Cardiac muscle cell (in vitro differentiated cells and primary cell): Measurements from ENCODE around the gene MAP4K1. TPM values are rescaled to one million over a fixed set of nuclear protein-coding genes. Genes with fewer than 3 reads are reported as not detected.
A peak's percentile ranks its signal among the peaks of the same experiment; 100 is the strongest.

Experiments used
- DNase-seq, 2 donors: peaks; one replicate each; pipeline versions ENCODE4 v3.0.0 to v3.0.0-alpha.2; 2010 to 2017; ENCODE audit warnings: low read depth in 1 of 2, low spot score in 1 of 2
- H3K27ac ChIP-seq: fragments of 200-600 bp; sonication (generic); 2 replicates; pipeline ENCODE4 v1.5.1; 2016
- H3K27me3 ChIP-seq: fragments of 200-600 bp; sonication (generic); 2 replicates; pipeline ENCODE4 v1.6.0; 2016; ENCODE audit warnings: control low read depth
- H3K36me3 ChIP-seq: fragments of 200-600 bp; sonication (generic); 2 replicates; pipeline ENCODE4 v1.5.1; 2016; ENCODE audit warnings: control low read depth
- H3K4me1 ChIP-seq: fragments of 200-600 bp; sonication (generic); 2 replicates; pipeline ENCODE4 v1.8.1; 2017; ENCODE audit warnings: low read depth, mild to moderate bottlenecking, mixed run types
- H3K4me3 ChIP-seq: fragments of 200-600 bp; sonication (generic); 2 replicates; pipeline ENCODE4 v1.5.1; 2016; ENCODE audit warnings: mild to moderate bottlenecking
- H3K9me3 ChIP-seq: fragments of 200-600 bp; sonication (generic); 2 replicates; pipeline ENCODE4 v1.5.1; 2017; ENCODE audit warnings: low read depth, mild to moderate bottlenecking, control low read depth
- polyA plus RNA-seq: library from polyadenylated mRNA; unstranded; fragments of >200 nt; fragmentation: Nextera tagmentation; extraction: Ambion mirVana; gene quantifications from 2 replicates; pipeline ENCODE4 v1.2.1, GENCODE V29; 2016
- total RNA-seq: library from RNA; depleted of rRNA; stranded (reverse); fragments of >200 nt; gene quantifications from 2 replicates; pipeline ENCODE4 v1.2.3, GENCODE V29; 2016
- TF ChIP-seq, protein P1 (sequence below): IDR thresholded peaks from 2 replicates; pipeline ENCODE4 v1.5.1; 2012; ENCODE audit warnings: low read depth, mild to moderate bottlenecking, low read length

The MAP4K1 gene
- total and polyA plus RNA-seq, 2 experiments from 2014 or later, result 3.9 to 4.6 TPM

GRCh38 chr19:38624822-38625221, 7.1 kb upstream of the MAP4K1 start:
- Histone ChIP-seq H3K4me1 (peaks cover 3% of the 10 kb centered on the region), H3K36me3 (peaks cover 75% of the 10 kb centered on the region), H3K4me3 (no peak overlapping the region), H3K9me3 (no peaks in the 10 kb centered on the region), H3K27me3 (no peaks in the 10 kb centered on the region), H3K27ac (no peak overlapping the region)
- no peak for DNase-seq
- TF ChIP-seq, protein P1, sequence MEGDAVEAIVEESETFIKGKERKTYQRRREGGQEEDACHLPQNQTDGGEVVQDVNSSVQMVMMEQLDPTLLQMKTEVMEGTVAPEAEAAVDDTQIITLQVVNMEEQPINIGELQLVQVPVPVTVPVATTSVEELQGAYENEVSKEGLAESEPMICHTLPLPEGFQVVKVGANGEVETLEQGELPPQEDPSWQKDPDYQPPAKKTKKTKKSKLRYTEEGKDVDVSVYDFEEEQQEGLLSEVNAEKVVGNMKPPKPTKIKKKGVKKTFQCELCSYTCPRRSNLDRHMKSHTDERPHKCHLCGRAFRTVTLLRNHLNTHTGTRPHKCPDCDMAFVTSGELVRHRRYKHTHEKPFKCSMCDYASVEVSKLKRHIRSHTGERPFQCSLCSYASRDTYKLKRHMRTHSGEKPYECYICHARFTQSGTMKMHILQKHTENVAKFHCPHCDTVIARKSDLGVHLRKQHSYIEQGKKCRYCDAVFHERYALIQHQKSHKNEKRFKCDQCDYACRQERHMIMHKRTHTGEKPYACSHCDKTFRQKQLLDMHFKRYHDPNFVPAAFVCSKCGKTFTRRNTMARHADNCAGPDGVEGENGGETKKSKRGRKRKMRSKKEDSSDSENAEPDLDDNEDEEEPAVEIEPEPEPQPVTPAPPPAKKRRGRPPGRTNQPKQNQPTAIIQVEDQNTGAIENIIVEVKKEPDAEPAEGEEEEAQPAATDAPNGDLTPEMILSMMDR, result no peak

DNA sequence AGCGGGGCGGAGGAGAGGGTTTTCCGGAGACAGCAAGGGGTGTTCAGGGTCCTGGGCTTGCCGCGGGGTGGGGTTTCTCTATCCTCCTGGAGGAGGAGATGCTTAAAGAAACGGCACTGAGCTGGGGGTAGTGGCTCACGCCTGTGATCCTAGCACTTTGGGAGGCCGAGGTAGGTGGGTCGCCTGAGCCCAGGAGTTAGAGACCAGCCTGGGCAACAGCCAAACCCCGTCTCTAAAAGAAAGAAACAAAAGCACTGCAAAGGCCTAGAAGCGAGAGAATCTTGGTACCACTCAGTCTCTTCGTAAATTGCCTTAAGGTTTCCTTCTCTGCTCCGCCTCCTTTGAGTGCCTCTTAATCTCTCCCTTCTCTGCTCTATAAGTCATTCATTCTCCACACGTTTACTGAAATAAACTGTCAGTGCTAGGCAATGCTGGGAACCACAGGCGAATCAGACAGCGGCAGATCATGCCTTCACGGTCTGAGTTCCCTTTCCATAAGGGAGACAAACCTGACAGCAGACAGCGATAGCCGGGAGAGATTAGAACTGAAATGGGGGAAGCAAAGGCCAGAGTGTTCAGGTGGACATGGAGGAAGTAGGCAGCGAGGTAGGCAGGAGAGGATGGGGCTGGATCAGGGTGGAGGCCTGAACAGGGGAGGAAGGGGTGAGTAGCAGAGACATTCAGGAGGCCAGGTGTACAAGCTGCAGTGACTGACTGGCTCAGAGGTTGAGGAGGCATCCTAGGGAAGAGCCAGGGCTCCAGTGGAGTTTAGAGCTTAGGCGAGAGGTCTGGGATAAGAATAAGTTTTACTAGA, 1.8 kb upstream of the MAP4K1 start:
- Histone ChIP-seq H3K27me3 (no peaks in the 10 kb centered on the region), H3K27ac (peak overlapping the region; percentile 77), H3K9me3 (no peaks in the 10 kb centered on the region), H3K36me3 (peaks cover 31% of the 10 kb centered on the region), H3K4me1 (peaks cover 12% of the 10 kb centered on the region), H3K4me3 (peak overlapping the region; percentile 75)
- TF ChIP-seq, protein P1, result no peak
- no peak for DNase-seq

GRCh38 chr19:38618590-38619360, 1.0 kb upstream of the MAP4K1 start, which contains the start of gene EIF3K:
EIF3K (plus strand) TSS chr19:38619188; CDS start chr19:38619269, 81 bp downstream.
- peak within 1 kb of the TSS; percentile 75 for H3K4me3 ChIP-seq
- no peaks in the 10 kb centered on the region for H3K27me3 ChIP-seq
- peaks cover 26% of the 10 kb centered on the region for H3K36me3 ChIP-seq
- peak within 1 kb of the TSS; percentile 89 for H3K27ac ChIP-seq
- H3K9me3 ChIP-seq, result no peaks in the 10 kb centered on the region
- TF ChIP-seq, protein P1, result no peak
- peak; percentile 99 for DNase-seq
- H3K4me1 ChIP-seq, result peaks cover 12% of the 10 kb centered on the region

DNA sequence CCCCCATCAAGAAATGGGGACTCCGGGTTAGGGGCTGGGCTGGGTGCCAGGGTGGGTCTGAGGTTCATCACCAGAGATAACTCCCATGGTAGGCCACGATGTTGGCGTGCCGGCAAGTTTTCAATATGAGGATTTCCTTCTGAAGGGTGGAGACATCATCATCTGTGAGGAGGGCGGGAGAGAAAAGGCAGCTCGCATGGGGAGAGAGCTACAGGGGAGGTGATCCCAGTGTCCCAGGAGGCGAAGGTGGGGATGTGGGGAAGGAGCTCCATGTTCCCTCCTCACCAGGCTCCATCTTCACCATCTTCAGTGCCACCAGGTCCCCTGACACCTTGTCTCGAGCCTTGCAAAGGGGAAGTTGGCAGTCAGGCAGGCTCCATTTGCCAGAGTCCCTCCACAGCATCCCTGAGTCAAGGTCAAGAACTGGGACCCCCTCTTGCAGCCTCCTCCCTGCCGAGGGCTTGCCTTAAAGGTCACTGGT, 430 bp downstream of the MAP4K1 start:
- no peaks in the 10 kb centered on the region for H3K27me3 ChIP-seq
- H3K36me3 ChIP-seq, result peaks cover 15% of the 10 kb centered on the region
- no peak overlapping the region for H3K27ac ChIP-seq
- H3K4me3 ChIP-seq, result no peak overlapping the region
- peaks cover 12% of the 10 kb centered on the region for H3K4me1 ChIP-seq
- DNase-seq, result no peak
- TF ChIP-seq, protein P1, result no peak
- H3K9me3 ChIP-seq, result no peaks in the 10 kb centered on the region

GRCh38 chr19:38616265-38616664, 1.5 kb downstream of the MAP4K1 start:
- H3K4me1 ChIP-seq, result peaks cover 12% of the 10 kb centered on the region
- H3K27me3 ChIP-seq, result no peaks in the 10 kb centered on the region
- H3K4me3 ChIP-seq, result no peak overlapping the region
- H3K36me3 ChIP-seq, result peaks cover 9% of the 10 kb centered on the region
- no peak for DNase-seq
- no peaks in the 10 kb centered on the region for H3K9me3 ChIP-seq
- TF ChIP-seq, protein P1, result no peak
- no peak overlapping the region for H3K27ac ChIP-seq
